NCI-H2227 treated with DMSO at 0.1 percent for 48 hours (cell line): ENCODE data around the gene CNNM3.
A peak's percentile ranks its signal among the peaks of the same experiment; 100 is the strongest.
"Not testable (repeated sequence)": the region's sequence is repeated elsewhere in the genome, so short reads cannot be mapped to it uniquely, and the experiment has no call there.

Source experiments
- DNase-seq: peaks from one replicate; lab custom pipeline; 2025; lab: John Stamatoyannopoulos, UW

The CNNM3 gene

DNA sequence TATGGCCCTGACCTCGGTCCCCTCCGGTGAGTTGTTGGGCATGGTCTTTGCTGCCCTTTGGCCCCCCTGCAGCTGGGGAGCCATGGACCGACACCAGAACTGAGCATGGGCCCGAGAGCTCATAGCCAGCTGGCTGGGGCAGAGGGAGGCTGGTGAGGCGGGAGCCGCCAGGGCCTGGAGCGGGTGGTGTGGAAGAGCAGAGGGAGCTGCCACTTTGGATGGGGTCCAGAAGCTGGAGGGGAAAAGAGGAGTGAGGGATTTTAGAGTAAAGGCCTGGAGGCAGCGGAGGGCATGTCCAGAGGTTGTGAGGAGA is 16.5 kb upstream of the CNNM3 start:
- no peak for DNase-seq

DNA sequence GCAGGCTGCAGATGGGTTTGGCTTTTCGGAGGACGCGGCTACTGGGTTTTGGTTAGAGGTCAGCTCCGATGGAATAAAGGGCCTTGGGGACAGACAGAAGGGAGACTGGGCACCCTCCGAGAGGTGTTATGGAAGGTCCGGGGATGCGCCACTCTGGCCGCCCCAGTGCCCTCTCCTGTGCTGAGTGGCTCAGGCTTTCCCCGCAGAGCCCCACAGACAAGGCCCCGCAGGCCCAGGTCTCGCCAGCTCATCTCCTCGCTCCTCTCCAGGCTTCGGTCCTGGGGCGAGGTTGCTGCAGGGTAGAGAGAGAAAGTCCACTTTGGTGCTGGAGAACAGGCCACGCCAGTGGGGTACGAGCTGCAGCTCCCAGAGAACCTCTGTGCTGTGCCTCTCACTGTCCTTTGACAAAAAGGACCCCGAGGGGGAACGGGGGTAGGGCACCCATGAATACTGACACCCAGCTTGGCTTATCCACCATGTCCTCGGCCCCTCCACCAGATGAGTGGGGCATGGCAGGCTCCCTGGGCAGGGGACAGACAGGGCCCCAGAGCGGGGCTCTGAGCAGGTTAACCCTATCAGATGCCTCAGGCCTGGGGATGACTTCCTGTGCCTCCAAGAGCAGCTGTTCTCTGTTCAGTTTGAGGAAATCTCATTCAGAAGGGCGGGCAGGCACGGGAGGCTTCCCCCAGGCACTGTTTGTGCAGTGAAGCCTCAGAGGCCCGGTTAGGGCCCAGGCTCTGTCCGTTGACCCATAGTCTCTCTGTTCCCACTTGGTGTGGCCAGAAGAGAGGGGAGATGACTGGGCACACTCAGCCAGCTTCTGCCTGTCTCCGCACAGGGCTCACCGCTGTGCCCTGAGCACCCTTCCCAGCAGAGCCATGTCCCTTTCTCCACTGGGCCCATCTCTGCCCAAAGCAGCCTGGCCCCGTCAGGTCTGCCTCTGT is 15.7 kb upstream of the CNNM3 start:
- DNase-seq = no peak

GRCh38 chr2:96801005-96801785 is 14.9 kb upstream of the CNNM3 start:
- peak; percentile 42 for DNase-seq

GRCh38 chr2:96801786-96802595 is 14.1 kb upstream of the CNNM3 start:
- no peak for DNase-seq

- no peak for DNase-seq
Observed at GRCh38 chr2:96802721-96803120, 13.3 kb upstream of the CNNM3 start.

DNA sequence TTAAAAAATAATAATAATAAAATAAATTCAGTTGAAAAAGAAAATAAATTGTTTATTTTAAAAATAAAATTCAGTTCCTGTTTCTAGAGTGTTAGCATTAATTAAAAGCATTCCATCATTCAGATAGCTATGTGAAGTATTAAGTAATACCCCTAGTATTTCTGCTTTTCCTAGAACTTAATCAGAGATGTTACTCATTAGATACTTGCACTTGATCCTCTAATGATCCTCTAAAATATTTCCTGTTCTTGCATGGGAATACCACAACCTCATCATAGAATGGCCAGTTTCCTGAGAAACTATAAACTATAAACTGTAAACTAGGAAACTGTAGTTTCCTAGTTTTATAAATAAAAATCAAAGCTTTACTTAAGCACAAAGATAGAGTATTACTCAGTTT is 11.1 kb upstream of the CNNM3 start:
- DNase-seq = no peak

DNA sequence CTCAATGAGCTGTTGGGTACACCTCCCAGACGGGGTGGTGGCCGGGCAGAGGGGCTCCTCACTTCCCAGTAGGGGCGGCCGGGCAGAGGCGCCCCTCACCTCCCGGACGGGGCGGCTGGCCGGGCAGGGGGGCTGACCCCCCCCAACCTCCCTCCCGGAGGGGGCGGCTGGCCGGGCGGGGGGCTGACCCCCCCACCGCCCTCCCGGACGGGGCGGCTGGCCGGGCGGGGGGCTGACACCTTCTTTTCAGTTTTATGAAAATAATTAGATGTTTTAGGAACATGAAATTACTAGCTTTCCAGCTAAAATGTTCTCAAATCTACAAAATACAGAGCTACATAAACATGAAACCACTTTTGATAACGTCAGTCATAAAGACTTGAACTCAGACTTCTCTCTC is 10.1 kb upstream of the CNNM3 start:
- not testable (repeated sequence) for DNase-seq

GRCh38 chr2:96806468-96807126 is 9.5 kb upstream of the CNNM3 start:
- no peak for DNase-seq

GRCh38 chr2:96807127-96807471 is 9.0 kb upstream of the CNNM3 start:
- DNase-seq = no peak

DNA sequence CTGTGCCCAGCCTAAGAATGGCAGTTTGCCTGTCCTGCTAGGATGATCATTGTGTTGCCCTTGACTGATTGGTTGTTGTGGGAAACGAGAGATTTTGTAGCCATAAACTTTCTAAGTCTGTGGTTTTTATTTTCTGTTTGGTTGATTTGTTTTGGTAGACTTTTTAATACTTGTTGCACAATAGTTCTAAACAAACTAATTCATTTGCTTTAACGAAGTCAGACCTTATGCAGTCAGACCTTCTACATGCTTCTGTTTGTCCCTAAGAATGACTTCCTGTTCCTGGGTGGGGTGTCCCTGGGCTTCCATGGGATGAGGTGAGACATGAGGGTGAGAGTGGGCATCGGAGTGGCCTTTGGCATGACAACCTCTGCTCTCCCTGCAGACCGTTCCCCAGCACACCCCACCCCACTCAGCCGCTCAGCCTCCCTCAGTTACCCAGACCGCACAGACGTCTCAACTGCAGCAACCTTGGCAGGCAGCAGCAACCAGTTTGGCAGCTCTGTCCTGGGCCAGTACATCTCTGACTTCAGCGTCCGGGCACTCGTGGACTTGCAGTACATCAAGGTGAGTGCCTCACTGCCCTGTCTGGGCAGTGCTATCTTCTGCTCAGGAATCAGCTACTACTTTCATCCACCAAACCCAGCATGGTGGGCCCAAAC is 7.8 kb upstream of the CNNM3 start:
- DNase-seq = no peak

DNA sequence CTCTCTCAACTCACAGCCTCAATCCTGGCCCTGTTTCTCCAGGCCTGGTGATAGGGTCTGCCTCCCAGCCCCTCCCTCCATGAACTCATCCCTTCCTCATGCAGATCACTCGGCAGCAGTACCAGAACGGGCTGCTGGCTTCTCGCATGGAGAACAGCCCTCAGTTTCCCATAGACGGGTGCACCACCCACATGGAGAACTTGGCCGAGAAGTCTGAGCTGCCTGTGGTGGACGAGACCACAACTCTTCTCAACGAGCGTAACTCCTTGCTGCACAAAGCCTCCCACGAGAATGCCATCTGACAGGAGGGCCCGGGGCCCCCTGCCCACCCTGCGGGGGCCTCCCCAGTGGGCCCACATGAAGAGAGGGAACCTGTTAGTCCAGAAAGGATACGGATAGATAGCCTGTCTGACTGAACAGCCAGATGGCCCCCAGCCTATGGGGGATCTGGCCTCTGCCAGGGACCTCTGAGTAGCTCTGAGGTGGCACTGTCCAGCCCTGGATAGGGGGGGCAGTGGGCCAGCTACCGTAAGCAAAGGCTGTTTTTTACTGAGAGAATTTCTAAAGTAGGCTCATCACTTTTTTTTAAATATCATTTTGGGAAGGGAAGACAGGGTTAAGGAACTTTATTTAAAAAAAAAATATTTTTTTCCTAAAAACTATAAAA is 6.7 kb upstream of the CNNM3 start:
- DNase-seq = no peak

DNA sequence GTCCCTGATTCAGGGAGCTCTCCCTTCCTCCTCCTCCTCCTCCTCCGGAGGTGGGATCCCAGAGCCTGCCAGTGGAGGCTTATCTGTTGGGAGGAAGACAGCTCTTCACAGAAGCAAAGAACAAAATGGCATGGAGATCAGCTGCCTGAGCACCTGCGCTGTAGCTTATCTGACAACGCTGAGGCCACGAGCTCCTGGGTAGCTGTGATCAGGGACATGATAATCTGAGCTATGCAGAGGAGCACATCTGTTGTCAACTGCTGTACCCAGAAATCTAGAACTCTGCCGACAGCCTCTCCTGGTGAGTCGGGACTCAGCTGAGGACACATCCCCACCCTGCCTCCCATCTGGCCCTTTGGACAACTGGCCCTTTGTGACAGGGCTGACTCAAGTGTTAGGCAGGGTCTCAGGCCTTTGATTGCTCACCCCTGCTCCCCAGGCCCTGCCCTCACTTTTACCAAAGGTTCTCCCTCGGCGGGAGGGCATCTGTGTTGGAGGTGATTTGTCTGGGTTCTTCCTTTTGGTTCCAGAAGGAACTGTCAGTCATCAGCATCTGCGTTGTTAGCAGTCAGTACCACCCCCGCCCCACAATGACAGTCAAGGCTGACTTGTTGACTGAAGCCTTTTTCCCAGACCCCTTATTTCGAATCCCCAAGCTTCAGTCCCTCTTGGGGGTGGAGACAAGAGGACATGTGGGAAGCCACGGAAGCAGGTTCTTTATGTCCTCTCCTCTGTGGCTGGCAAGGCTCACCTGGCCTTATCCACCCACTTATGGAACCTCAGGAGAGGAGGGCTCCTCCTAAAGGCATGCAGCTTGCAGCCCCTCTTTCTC is 5.9 kb upstream of the CNNM3 start:
- DNase-seq = no peak

- no peak for DNase-seq
Observed at GRCh38 chr2:96810783-96811192, 5.3 kb upstream of the CNNM3 start.

- no peak for DNase-seq
Observed at GRCh38 chr2:96811917-96812316, 4.2 kb upstream of the CNNM3 start.

DNA sequence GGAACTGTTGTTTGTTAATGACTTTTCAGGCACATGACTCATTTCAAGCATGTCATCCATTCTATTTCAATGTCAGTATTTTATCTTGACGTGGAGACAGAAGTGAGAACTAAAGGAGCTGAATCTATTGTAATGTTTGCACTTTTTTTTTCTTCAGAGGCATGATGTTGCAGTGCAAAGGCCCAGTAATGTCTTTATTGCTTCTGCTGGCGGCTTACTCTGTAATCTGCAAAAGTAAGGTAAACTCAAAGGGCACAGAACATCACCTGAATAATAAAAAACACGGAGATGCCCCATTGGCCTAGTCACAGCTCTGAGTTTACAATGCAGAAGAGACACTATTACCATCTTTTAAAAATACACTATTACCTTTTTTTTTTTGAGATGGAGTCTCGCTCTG is 2.4 kb upstream of the CNNM3 start:
- DNase-seq = no peak

- DNase-seq = peak; percentile 48
Observed at GRCh38 chr2:96815326-96816126, 542 bp upstream of the CNNM3 start.

GRCh38 chr2:96816836-96817702 is 1.0 kb downstream of the CNNM3 start:
- DNase-seq = peak; percentile 4

DNA sequence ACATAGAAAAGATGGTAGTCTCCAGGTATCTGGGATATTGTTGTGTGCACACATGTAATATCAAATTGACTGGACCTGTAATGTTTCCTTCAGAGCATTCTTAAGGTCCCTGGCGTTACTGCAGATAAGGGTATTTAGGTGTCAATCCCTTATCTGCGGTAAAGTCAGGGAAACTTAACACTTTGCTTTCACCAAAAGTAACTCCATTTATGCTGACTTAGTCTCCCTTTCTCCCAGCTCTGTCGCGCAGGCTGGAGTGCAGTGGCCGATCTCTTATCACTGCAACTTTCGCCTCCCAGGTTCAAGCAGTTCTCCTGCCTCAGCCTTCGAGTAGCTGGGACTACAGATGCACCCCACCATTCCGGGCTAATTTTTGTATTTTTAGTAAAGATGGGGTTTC is 1.8 kb downstream of the CNNM3 start:
- DNase-seq = no peak
